ENCODE data around the gene TNIK.

The TNIK gene

DNA sequence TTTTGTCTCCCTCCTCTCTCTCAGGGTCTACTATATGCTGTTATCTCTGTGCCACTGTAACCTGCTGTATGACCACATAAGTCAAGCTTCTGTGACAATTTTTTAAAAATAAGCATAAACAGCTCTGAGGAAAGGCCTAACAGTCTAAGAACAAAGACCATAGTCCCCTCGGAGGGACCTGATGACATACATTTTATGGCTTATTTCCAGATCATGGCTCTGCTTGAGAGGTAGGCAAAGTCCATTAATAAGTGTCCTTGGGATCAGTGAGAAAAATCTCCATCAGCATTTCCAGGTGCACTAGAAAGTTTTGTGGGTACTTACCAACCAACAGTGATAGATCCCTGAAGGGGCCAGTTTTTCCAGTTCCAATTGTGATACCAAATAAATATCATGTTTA is 123.8 kb downstream of the TNIK start:
- no peak for DNase-seq (ENCODE audit: low spot score)

GRCh38 chr3:171335559-171335958 is 124.6 kb downstream of the TNIK start:
- no peak for DNase-seq (ENCODE audit: low spot score)

- no peak for DNase-seq (ENCODE audit: low spot score)
Observed at GRCh38 chr3:171334465-171334811, 125.8 kb downstream of the TNIK start.

- DNase-seq (ENCODE audit: low spot score), result no peak
Observed at GRCh38 chr3:171333784-171334464, 126.3 kb downstream of the TNIK start.

DNA sequence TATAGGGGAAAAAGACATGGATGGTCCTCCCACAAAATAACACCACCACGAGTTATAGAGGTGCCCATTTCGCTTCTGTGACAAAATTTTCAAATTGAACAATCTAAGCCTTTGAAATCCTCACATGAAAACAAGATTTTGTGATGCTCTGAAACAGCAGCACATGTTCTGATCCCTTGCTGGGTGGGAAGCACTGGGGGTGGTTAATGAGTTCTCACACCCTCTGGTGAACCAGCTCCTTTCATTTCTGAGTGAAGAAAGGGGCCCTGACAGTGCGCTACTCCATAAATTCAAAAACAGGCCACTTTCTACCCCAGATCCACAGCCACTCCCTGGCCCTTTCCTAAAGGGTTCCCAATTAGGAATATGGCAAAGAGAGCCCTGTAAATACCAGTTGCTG is 129.3 kb downstream of the TNIK start:
- DNase-seq (ENCODE audit: low spot score), result no peak

- no peak for DNase-seq (ENCODE audit: low spot score)
Observed at GRCh38 chr3:171329746-171330145, 130.5 kb downstream of the TNIK start.

- no peak for DNase-seq (ENCODE audit: low spot score)
Observed at GRCh38 chr3:171328419-171329082, 131.7 kb downstream of the TNIK start.

GRCh38 chr3:171327441-171328174 is 132.6 kb downstream of the TNIK start:
- no peak for DNase-seq (ENCODE audit: low spot score)

GRCh38 chr3:171326717-171327440 is 133.3 kb downstream of the TNIK start:
- no peak for DNase-seq (ENCODE audit: low spot score)

DNA sequence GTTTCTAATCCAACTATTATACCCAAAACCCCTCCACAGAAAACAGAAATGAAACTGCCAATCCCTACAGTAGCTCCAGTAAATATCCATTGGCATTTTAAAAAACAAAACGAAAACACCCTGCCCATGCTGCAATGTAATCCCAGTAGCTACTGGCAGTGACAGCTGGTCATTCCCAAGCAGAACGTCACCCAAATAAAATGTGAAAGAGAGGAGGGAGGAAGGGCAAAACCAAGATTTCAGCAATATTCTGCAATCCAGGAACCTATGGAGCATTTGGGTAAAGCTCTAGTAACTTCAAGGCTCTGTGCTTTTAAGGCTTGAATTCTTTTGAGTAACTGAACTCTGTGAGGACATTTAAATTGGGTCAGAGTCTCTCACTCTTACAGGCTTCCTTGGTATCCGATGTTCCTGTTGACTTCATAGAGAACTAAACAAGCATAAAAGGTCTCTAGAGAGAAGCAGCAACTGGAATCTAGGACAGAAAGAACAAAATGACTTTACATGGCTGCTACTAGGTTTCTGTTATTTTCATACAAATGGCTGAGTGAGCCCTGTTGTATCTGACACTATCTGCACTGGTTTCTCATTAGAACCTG is 136.2 kb downstream of the TNIK start:
- DNase-seq (ENCODE audit: low spot score), result no peak

DNA sequence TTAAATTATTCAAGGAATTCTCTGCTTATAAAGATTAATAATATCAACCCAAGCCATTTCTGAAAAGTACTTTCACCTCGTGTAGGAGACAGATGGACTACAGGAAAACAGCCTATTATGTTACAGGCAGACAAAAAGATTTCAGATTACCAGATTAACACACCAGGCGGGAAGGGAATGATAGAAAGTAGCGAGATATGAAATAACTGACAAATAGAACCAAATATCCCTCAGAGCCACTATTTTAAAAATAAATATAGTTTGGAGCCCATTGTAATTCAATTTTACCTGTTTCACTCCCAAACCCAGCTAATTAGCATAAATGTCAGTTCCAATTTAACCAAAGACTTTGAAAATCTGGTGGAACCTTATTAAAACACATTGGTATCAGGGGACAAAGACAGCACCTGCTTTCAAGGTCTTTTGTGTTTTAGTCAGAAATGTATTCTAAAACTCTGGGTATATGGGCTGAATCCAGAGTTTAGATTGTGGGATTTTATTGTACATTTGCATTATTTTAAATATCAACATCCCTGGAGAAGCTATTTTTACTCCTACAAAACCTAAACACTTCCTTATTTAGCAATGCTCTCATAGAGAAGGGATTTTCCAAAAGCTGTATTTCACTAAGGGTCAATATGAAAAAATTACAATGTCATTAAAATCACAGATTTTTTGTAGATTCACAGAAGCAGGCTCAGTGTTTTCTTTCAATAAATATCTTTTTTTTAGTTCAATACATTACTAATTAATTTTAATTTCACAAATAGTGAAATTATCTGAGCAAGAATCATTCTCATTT is 138.4 kb downstream of the TNIK start:
- no peak for DNase-seq (ENCODE audit: low spot score)

GRCh38 chr3:171320750-171321558 is 139.3 kb downstream of the TNIK start:
- DNase-seq (ENCODE audit: low spot score), result no peak

GRCh38 chr3:171317171-171317570 is 143.0 kb downstream of the TNIK start:
- DNase-seq (ENCODE audit: low spot score), result no peak

GRCh38 chr3:171315919-171316318 is 144.3 kb downstream of the TNIK start:
- no peak for DNase-seq (ENCODE audit: low spot score)

DNA sequence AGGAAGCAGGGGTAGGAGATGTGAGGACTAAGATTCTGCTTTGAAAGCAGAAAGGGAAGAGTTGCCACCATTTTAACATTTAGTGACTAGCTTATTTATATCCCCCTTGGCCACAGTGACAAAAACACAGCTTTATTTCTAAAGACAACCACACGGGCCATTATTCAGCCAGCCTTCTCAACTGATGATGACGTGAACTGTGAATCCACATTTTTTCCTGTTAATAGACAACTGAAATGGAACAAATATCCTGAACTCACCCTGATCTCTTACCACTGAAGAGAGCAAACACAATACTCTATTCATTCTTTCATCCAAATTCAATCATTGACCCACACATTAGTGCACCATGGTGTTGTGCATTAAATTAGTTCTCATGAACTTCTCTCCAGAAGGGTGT is 145.1 kb downstream of the TNIK start:
- no peak for DNase-seq (ENCODE audit: low spot score)

- DNase-seq (ENCODE audit: low spot score), result no peak
Observed at GRCh38 chr3:171314341-171314740, 145.9 kb downstream of the TNIK start.

DNA sequence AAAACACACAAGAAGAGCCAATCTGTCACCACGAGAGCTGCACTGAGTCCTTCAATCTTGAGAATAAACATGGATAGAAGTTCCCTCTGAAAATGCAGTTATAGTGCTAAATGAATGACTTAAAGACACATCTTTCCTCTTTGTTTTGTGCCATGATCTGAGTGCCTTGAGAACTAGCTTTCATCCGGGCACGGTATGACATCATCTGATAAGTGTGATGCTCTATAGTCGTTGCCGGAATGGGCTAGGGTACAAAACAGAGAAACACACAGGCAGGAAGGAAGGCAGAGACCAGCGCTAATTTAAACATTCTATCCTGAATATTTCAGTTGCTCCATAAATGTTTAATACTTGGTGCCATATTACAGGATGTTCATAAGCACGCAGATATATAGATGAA is 146.5 kb downstream of the TNIK start:
- no peak for DNase-seq (ENCODE audit: low spot score)

DNA sequence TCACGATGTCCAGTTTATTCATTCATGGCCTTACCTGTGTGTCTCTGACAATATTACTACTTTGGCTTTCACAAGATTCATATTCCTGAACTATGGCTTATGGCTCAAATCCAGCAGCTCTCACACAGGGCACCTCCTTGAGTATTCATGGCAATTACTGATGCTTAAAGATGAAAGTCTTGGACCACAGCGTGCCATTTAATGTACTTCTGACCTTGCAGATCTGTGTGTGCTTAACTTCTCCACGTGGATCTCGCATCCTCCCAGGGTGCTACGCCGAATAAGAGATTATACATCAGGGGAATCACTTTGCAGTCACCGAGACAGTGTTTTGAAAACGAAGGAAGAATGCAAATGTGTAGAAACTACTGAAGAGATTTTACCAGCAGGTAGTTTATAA is 147.5 kb downstream of the TNIK start:
- DNase-seq (ENCODE audit: low spot score), result no peak

GRCh38 chr3:171311784-171312183 is 148.4 kb downstream of the TNIK start:
- no peak for DNase-seq (ENCODE audit: low spot score)

GRCh38 chr3:171309906-171310359 is 150.3 kb downstream of the TNIK start:
- no peak for DNase-seq (ENCODE audit: low spot score)

- DNase-seq (ENCODE audit: low spot score), result no peak
Observed at GRCh38 chr3:171307988-171308387, 152.2 kb downstream of the TNIK start.
